BLaER1 treated with 17β-estradiol and CSF1 and Interleukin-3, amounts not matched to agents 10 nM and 100 nM (cell line): ENCODE data around the gene KIRREL3.
A peak's percentile ranks its signal among the peaks of the same experiment; 100 is the strongest.

ENCODE experiments used
- H3K27ac ChIP-seq, 11 experiments: shearing (Covaris generic); formaldehyde crosslinking; 2 replicates each; pipeline ENCODE4 v1.8.1; 2022
- H3K27me3 ChIP-seq, 11 experiments: shearing (Covaris generic); formaldehyde crosslinking; 2 replicates each; pipeline ENCODE4 v1.8.1; 2022
- H3K36me3 ChIP-seq, 11 experiments: shearing (Covaris generic); formaldehyde crosslinking; 2 replicates each; pipeline ENCODE4 v1.8.1; 2022
- H3K4me1 ChIP-seq, 10 experiments: shearing (Covaris generic); formaldehyde crosslinking; 2 replicates each; pipeline ENCODE4 v1.8.1; 2022
- H3K4me2 ChIP-seq, 11 experiments: shearing (Covaris generic); formaldehyde crosslinking; 2 replicates each; pipeline ENCODE4 v1.8.1; 2022
- H3K4me3 ChIP-seq, 10 experiments: shearing (Covaris generic); formaldehyde crosslinking; 2 replicates each; pipeline ENCODE4 v1.8.1; 2022
- H3K9ac ChIP-seq, 11 experiments: shearing (Covaris generic); formaldehyde crosslinking; 2 replicates each; pipeline ENCODE4 v1.8.1; 2022
- H3K9me3 ChIP-seq, 11 experiments: shearing (Covaris generic); formaldehyde crosslinking; replicated peaks in 1 of 11; 2 replicates each; pipeline ENCODE4 v1.8.1; 2022
- H4K20me1 ChIP-seq, 11 experiments: shearing (Covaris generic); formaldehyde crosslinking; 2 replicates each; pipeline ENCODE4 v1.8.1; 2022
- Cebpa-rat ChIP-seq, 11 experiments: shearing (Covaris generic); IDR thresholded peaks; 2 replicates each; pipeline ENCODE4 v1.8.1; 2022

The KIRREL3 gene

DNA sequence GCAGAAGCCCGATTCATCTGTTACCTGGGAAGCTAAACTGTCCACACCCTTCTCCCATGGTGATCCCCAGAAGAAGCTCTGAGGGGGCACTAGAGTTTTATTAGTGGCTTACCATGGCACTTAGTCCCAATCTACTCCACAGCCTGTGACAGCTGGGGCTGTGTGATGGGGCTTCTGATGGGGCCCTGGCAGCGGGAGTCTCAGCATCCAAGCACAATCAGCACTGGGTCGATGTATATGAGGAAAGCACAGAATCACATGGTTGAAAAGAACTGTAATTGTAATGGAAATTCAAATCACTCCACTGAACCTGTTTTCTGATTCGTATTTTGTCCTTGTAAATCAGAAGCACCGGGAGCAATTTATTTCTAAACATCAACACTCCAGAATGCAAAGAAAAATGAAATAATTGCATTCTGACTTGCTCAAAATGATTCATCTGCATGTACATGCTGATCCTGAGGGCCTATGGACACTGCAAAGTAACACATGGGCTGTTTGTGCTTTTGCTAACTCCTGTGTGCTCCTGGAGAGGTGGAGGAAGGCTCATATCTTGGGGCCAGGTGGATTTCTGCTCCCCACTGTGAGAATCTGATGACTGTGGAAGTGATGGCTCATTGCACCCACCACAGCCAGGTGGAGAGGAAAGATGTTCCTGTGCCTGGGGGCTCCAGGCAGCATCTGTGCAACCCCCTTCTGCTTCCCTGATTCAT, 203.0 kb downstream of the KIRREL3 start:
- H3K27me3 ChIP-seq: no peaks in the 10 kb centered on the region
- H3K36me3 ChIP-seq: no peaks in the 10 kb centered on the region
- H3K4me1 ChIP-seq: peaks cover 0 to 14% (median 7%) of the 10 kb centered on the region in 10 experiments; a peak in 11 of 20 replicates
- H3K9ac ChIP-seq: no peak overlapping the region
- no peak overlapping the region for H3K4me3 ChIP-seq
- no peak for TF ChIP-seq Cebpa-rat (IDR thresholded peaks at IDR 0.05)
- H4K20me1 ChIP-seq: no peaks in the 10 kb centered on the region
- 0 out of 22 replicates have a peak overlapping the region, but pooled peaks of 1 of the 11 experiments have one; percentile 7 for H3K4me2 ChIP-seq
- no peak overlapping the region for H3K27ac ChIP-seq
- H3K9me3 ChIP-seq: no peaks in the 10 kb centered on the region

DNA sequence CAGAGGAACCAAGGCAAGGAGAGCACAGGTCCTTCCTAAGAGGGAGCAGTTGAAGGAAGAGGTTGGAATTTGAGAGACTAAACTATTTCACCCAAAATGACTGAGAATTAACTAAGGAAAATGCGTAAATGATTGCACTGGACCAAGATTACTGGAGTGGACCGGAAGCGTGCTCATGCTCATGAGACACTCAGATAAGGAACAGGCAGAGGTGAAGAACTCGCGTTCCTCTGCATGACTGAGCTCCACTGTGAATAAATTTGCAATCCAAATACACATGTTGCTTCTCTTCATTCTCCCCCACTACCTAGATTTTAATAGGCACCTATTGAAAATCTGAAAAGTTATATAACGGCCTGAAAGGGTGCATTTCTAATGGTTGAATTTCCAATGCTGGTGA, 207.0 kb downstream of the KIRREL3 start:
- Histone ChIP-seq H3K9me3 (no peaks in the 10 kb centered on the region), H3K4me3 (no peak overlapping the region), H3K4me2 (peak overlapping the region in 2 of 11 experiments; percentile 24 to 52; a peak in 3 of 22 replicates), H3K27ac (no peak overlapping the region), H3K9ac (no peak overlapping the region), H3K4me1 (peaks cover 0 to 28% (median 18%) of the 10 kb centered on the region in 10 experiments; a peak in 15 of 20 replicates), H3K36me3 (no peaks in the 10 kb centered on the region), H3K27me3 (no peaks in the 10 kb centered on the region), H4K20me1 (no peaks in the 10 kb centered on the region)
- TF ChIP-seq Cebpa-rat (IDR thresholded peaks at IDR 0.05): no peak

DNA sequence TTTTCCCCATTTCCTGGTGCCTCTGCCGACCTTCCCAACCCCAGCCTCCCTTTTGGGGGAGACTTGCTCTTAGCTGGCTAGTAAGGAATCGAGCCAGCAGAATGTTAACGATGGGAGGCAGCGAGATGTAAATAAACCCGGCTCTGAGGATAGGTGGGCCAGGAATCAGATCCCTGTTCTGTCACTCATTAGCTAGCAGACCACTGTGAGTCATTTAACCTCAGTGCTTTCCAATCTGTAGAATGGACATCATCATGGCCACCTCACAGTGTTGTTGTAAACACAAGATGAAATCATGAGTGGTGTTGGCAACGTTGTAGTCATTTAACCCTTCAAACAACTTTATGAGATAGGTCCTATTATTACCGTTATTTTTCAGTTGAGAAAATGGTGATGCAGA, 208.6 kb downstream of the KIRREL3 start:
- Histone ChIP-seq H3K9me3 (no peaks in the 10 kb centered on the region), H3K27me3 (no peaks in the 10 kb centered on the region), H3K27ac (no peak overlapping the region), H4K20me1 (no peaks in the 10 kb centered on the region), H3K4me3 (no peak overlapping the region), H3K9ac (no peak overlapping the region), H3K36me3 (no peaks in the 10 kb centered on the region), H3K4me1 (peaks cover 0 to 24% (median 18%) of the 10 kb centered on the region in 10 experiments; a peak in 15 of 20 replicates), H3K4me2 (no peak overlapping the region; a peak in 1 of 22 replicates)
- TF ChIP-seq Cebpa-rat (IDR thresholded peaks at IDR 0.05): no peak

DNA sequence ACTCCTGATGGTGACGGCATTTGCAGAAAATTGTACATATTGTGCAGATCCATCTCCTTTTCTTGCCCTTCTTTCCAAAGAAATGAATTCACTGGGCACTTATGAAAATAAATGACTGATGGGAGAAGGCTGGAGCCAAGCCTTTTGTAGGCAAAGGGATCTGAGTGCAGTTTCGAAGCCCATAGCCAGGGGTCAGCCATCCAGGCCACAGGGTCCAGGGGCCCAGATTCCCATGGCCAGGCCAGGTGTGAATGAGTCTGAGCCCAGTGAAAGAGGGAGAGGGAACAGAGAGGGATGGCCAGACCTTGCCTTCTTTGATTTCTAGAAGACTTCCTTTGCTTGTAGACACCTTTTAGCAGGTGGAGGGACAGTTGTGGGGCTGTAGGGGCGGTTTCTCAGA, 209.1 kb downstream of the KIRREL3 start:
- Histone ChIP-seq H3K9me3 (no peaks in the 10 kb centered on the region), H3K4me1 (peaks cover 0 to 24% (median 18%) of the 10 kb centered on the region in 10 experiments; a peak in 15 of 20 replicates), H3K4me3 (no peak overlapping the region), H4K20me1 (no peaks in the 10 kb centered on the region), H3K36me3 (no peaks in the 10 kb centered on the region), H3K27ac (no peak overlapping the region), H3K4me2 (peak overlapping the region in 7 of 11 experiments; percentile 46 to 66 (median 57); a peak in 11 of 22 replicates), H3K9ac (no peak overlapping the region), H3K27me3 (no peaks in the 10 kb centered on the region)
- no peak for TF ChIP-seq Cebpa-rat (IDR thresholded peaks at IDR 0.05)

DNA sequence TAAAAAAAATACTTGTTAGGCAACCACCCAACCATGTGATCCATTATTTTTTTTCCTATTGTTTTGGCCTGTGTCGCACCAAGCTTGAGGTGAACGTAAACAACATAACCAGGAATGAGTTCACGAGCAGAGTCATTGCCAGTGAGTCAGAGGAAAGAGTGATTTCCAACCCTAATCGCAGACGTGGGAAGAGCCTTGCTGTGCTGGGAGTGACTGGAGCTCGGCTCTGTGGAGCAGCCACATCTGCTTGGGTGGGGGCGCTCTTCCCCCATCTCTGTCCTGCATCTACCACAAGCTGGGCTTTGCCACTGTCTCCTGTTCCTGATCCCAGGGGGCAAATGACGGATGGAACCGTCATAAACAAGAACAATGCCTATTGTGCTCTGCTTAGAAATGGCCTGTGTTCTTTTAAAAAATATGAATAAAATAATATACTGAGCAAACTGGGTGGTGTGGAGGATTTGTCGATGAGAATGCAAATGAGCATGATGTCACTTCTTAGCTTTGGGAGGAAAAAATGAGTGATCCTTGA, 210.0 kb downstream of the KIRREL3 start:
- TF ChIP-seq Cebpa-rat (IDR thresholded peaks at IDR 0.05): no peak
- Histone ChIP-seq H4K20me1 (no peaks in the 10 kb centered on the region), H3K27me3 (no peaks in the 10 kb centered on the region), H3K9ac (no peak overlapping the region), H3K4me3 (no peak overlapping the region), H3K4me1 (peaks cover 0 to 24% (median 18%) of the 10 kb centered on the region in 10 experiments; a peak in 15 of 20 replicates), H3K36me3 (no peaks in the 10 kb centered on the region), H3K4me2 (peak overlapping the region in 9 of 11 experiments; percentile 6 to 66 (median 49); a peak in 16 of 22 replicates), H3K27ac (no peak overlapping the region), H3K9me3 (no peaks in the 10 kb centered on the region)

DNA sequence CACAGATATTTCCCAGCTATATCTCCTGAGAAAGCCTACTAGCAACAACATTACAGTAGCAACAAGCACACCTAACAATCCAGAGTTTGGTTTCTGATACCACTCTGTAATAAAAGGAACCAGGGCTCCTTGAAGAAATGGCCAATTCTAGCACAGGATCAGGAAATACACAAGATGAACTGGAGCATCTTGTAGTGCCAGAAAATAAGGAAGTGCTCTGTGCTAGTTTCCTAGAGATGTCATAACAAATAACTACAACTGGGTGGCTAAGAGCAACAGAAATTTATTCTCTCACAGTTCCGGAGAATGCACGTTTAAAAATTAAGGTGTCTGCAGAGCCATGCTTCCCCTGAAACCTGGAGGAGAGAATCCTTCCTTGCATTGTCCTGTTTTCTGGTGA, 217.8 kb downstream of the KIRREL3 start:
- Histone ChIP-seq H4K20me1 (no peaks in the 10 kb centered on the region), H3K4me2 (no peak overlapping the region), H3K27me3 (no peaks in the 10 kb centered on the region), H3K36me3 (no peaks in the 10 kb centered on the region), H3K27ac (peak overlapping the region in 1 of 11 experiments; percentile 30; a peak in 1 of 22 replicates), H3K4me1 (peaks cover 0 to 5% (median 0%) of the 10 kb centered on the region in 10 experiments; a peak in 1 of 20 replicates), H3K9me3 (no peaks in the 10 kb centered on the region), H3K9ac (no peak overlapping the region), H3K4me3 (no peak overlapping the region)
- TF ChIP-seq Cebpa-rat (IDR thresholded peaks at IDR 0.05): no peak

DNA sequence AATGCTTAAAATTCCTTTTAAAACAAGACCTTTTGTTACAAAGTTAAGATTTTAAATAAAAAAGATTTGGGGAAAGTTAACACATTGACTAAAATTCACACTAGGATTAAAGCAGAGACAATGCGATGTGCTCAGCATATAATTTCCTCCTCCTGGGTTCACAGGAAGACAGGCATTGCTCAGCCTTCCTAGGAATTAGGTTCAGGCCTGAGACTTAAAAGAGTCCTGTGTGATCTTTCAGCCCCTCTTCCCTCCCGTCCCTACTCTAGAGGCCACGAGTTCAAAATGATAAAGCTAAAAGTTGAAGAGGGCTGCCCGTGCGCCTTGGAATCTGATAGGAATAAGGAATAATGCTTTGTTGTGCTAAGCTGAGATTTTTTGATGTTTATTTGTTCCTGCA, 218.6 kb downstream of the KIRREL3 start:
- H3K9me3 ChIP-seq: no peaks in the 10 kb centered on the region
- H4K20me1 ChIP-seq: no peaks in the 10 kb centered on the region
- no peak for TF ChIP-seq Cebpa-rat (IDR thresholded peaks at IDR 0.05)
- no peak overlapping the region for H3K4me2 ChIP-seq
- no peak overlapping the region for H3K9ac ChIP-seq
- H3K4me1 ChIP-seq: peaks cover 0 to 5% (median 0%) of the 10 kb centered on the region in 10 experiments; a peak in 1 of 20 replicates
- H3K27ac ChIP-seq: no peak overlapping the region
- H3K36me3 ChIP-seq: no peaks in the 10 kb centered on the region
- H3K4me3 ChIP-seq: no peak overlapping the region
- H3K27me3 ChIP-seq: no peaks in the 10 kb centered on the region

DNA sequence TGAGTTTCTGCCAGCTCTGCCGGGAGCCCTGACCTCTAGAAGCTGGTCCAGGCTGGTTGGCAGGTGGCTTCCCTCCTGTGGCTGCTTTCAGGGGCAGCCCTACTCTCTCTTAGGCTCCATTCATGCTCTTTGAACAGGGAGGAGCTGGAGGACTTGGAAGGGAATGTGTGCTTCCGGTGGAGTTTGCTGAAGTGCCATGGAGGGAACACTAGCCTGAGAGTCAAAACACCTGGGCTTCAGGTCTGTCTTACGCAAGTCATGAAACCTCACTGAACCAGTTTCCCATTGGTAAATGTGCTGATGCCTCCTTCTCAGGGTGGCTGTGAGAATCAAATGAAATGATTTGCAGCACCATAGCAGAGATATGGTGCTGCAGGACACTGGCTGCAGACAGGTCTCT, 224.5 kb downstream of the KIRREL3 start:
- Histone ChIP-seq H3K4me1 (peaks cover 0 to 5% (median 0%) of the 10 kb centered on the region in 10 experiments; a peak in 1 of 20 replicates), H3K36me3 (no peaks in the 10 kb centered on the region), H3K4me2 (no peak overlapping the region), H3K27me3 (no peaks in the 10 kb centered on the region), H3K9ac (no peak overlapping the region), H4K20me1 (no peaks in the 10 kb centered on the region), H3K27ac (no peak overlapping the region), H3K9me3 (no peaks in the 10 kb centered on the region), H3K4me3 (no peak overlapping the region)
- no peak for TF ChIP-seq Cebpa-rat (IDR thresholded peaks at IDR 0.05)

DNA sequence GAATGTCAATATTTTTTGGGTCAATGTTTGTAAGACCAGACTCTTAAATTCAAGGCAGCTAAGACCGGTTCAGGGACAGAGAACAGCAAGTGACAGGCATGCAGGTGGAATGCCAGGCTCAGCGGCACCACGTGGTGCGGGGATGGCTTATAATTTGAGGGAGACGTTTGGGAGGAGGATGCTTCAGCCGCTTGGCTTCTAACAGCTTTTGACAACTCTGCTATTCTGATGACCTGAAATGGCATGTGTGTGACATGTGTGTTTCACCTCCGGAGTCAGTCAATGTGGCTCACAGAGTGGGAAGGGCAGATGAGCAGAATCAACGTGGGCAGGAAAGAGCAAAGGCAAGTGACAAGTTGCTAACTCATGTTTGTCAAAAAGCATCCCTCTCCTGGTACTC, 228.3 kb downstream of the KIRREL3 start:
- Histone ChIP-seq H3K4me2 (no peak overlapping the region), H3K36me3 (no peaks in the 10 kb centered on the region), H3K27me3 (no peaks in the 10 kb centered on the region), H3K27ac (no peak overlapping the region), H4K20me1 (no peaks in the 10 kb centered on the region), H3K9me3 (no peaks in the 10 kb centered on the region), H3K4me3 (no peak overlapping the region), H3K4me1 (peaks cover 0 to 3% (median 0%) of the 10 kb centered on the region in 10 experiments; a peak in 1 of 20 replicates), H3K9ac (no peak overlapping the region)
- no peak for TF ChIP-seq Cebpa-rat (IDR thresholded peaks at IDR 0.05)
